GM18526 (cell line): ENCODE results near the gene PTPRN2.

Experiments used
- POLR2A ChIP-seq: IDR thresholded peaks from 3 replicates; pipeline ENCODE4 v1.6.1; 2011; ENCODE audit not compliant: insufficient read length; ENCODE audit errors: extremely low read depth

The PTPRN2 gene

GRCh38 chr7:158320328-158320727 lies 267.3 kb downstream of the PTPRN2 start:
- no peak for TF ChIP-seq POLR2A

GRCh38 chr7:158318511-158318913 lies 269.1 kb downstream of the PTPRN2 start:
- TF ChIP-seq POLR2A: no peak

DNA sequence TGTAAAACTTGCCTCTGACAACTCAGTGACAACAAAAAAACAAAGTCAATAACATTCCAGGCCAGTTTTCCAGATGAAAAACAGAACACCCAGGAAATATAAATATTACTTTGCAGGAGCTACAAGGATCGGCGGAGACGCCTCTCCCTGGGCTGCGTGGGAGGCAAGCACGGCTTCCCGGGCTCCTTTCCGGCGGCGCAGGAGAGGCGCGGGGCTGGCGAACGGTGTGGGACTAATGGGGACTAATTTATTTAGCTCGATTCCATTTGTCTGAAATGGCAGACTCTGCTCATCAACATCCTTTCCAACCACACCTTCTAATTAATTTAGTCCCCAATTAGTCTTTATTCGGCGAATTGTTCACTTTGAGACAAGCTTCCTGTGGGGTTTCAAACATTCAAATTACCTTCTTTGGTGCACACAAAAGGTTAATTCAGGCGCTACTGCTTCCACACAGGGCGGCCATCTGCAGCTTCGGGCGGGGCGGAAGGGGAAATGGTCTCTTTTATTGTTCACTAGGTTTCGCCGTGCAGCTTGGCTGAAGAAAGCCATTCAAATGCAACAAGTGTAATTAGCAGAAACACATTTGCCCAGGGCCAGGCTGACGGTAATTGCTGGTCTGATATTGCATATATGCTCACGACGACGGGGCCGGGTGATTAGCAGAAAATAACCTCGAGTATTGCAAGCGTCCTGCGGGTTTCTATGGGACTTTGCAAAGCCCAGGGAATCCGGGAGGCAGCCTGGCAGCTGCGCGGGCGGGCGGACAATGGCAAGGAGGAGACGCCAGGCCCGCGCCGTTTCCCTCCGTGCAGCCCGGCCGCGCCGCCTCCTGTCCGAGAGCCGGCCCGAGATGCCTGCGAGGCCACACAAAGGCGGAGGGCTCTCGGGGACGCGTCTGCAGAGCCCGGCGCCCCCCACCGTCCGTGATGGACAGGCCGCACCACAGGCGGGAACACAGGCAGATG lies 270.1 kb downstream of the PTPRN2 start:
- no peak for TF ChIP-seq POLR2A

DNA sequence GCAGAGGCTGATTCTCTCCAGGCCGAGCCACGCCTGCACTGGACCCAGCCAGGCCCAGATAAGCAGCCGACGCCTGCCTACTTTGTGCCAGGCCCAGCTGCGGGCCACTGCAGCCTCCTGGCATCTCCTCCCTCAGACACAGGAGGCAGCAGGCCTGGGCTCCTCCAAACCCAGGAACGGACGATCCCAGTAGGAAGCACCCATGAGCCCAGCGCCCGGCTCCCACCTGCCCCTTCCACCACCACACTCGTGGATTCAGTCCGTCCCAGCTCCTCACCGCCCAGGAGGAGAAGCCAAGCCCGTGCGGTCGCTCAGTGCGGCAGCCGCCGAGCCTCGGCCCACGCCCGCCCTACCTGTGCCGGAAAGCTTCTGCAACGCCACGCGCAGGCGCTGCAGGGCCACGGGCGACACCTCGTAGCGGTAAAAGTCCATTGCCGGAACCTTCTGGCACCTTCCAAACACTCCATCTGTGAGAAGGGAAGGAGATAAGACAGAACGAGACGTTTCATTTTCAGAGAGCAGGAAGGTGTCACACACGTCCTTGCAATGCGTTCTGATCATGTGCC lies 271.1 kb downstream of the PTPRN2 start:
- no peak for TF ChIP-seq POLR2A

GRCh38 chr7:158315881-158316280 lies 271.7 kb downstream of the PTPRN2 start:
- no peak for TF ChIP-seq POLR2A

DNA sequence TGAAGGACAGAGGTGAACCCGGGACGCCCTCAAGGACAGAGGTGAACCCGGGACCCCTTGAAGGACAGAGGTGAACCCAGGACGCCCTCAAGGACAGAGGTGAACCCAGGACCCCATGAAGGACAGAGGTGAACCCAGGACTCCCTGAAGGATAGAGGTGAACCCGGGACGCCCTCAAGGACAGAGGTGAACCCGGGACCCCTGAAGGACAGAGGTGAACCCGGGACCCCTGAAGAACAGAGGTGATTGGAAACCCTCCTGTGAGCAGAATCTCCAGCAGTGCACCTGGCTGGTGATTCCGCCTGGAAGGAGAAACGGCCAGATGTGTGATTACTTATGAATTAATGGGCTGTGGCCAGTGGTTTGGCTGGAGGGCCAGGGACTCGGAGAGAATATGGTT lies 272.3 kb downstream of the PTPRN2 start:
- no peak for TF ChIP-seq POLR2A

DNA sequence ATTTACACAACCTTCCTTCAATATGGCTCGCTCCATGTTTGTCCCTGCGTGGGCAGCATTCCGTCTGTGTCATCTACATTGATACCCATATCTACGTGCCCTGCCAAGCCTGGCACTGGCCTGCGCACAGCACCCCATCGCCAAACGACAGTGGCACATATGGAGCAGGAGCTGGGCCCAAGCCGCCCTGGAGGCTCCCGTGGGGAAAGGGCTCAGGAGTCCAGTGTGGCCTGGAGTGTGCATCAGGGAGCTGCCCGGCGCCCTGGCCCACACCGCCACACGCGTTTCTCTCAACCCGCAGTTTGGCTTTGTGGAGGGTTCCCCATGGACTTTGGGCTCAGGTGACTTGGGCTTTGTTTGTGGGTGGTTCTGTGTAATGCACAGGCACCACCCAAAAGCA lies 273.2 kb downstream of the PTPRN2 start:
- no peak for TF ChIP-seq POLR2A

DNA sequence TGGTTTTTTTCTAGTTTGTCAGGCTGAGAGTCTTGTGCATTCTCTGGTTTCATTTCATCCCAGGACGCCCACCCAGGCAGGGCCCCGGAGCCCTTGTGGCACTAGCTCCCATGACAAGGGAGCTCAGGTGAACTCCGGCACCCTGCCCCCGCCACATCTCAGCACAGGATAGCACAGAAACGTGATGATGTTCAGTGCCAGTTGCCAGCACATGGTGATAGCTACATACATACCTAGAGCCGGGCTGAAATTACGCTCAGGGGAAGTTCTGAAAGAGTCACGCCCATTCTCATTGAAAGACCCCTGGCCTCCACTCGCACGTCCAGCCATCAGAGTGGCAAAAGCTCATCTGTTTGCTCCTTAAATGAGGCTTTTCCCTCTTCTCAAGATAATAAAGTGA lies 273.7 kb downstream of the PTPRN2 start:
- no peak for TF ChIP-seq POLR2A

DNA sequence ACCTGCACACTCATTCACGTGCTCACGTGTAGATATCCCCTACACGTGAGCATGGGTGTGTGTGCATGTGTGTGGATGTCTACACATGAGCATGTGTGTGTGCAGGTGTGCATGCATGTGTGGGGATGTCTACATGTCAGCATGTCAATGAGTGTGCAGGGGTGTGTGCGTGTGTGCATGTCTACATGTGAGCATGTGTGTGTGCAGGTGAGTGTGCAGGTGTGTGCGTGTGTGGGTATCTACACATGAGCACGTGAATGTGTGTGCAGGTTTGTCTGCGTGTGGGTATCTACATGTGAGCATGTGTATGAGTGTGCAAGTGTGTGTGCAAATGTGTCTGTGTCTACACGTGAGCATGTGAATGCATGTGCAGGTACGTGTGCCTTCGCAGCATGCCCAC lies 274.8 kb downstream of the PTPRN2 start:
- no peak for TF ChIP-seq POLR2A

- TF ChIP-seq POLR2A: no peak
These were observed 275.8 kb downstream of the PTPRN2 start for GRCh38 chr7:158311791-158312190.

DNA sequence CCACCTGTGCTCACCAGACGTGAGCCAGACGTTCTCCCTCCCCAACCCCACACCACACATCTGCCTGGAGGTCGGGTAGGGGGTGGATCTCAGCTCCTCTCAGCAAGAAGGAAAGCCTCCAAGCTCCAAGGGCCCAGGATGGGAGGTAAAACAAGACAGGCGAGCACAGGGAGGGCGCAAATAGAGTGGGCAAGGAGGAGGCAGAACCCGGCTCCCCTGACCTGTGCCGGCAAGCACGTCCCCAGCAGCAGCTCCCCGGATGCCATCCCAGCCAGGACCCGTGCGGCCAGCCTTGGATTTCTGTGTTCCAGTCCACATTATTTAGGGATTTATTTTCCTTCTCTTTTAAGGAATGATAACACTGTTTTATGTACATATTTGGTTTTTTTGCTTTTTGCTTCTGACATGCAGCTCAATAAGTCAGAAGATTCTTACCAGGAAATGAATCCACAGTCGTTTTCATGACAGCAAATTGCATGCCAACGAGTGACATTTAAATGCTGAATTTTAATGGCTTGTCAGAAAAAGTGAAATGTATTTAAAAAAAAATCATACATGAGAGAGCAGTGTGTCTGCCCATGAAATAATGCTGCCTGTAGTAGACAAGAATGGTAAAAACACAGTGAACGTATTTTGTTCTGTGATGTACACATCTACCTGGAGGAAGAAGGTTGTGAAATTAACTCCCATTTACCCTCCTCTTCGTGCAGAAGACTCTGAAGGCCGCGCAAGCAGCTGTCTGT lies 276.5 kb downstream of the PTPRN2 start:
- no peak for TF ChIP-seq POLR2A

DNA sequence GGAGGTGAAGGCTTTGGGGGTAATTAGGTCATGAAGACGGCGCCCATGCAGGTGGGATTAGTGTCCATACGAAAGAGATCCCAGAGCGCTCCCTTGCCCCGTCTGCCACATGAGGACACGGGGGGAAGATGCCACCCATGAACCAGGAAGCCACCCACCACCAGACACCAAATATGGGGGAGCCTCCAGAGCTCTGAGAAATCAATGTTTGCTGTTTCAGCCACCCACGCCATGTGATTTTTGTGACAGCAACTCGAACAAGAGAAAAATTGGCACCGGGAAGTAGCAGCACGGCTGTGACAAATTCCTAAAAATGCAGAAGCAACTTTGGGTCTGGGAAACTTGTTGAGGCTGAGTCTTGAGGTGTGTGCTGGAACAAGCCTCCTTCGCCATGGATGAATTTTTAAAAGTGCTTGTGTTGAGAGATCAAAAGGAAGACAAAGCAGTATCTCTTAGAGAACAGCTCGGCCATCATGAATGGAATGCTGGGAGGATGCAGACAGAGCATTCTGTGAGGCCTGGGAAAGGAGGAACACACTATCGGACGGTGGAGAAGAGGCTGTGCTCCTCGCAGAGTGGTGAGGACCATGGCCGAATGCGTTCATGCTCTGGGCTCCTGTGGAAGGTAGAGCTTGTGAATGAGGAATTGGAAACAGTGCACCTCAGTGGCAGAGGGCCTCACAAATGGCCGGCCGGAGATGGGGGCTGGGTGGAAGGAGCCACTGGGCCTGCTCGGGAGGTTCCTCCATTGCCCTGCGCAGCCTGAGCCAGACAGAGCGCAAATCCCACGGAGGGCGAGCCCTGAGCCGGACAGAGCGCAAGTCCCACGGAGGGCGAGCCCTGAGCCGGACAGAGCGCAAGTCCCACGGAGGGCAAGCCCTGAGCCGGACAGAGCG lies 277.5 kb downstream of the PTPRN2 start:
- TF ChIP-seq POLR2A: no peak

DNA sequence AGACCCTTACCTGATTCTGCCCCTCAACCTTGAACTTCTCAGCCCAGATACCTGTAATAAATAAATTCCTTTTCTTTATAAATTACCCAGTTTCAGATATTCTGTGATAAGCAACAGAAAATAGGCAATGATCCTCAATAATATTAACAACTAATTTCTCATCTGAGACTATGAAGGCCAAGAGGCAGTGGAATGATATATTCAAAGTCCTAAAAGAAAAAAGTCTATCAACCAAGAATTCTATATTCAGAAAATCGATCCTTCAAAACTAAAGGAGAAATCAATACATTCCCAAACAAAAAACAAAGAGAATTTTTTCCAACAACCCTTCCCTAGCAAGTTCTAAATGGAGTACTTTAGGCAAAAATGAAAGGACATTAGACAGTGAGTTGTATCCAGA lies 279.6 kb downstream of the PTPRN2 start:
- no peak for TF ChIP-seq POLR2A

- no peak for TF ChIP-seq POLR2A
These were observed 284.5 kb downstream of the PTPRN2 start for GRCh38 chr7:158303121-158303520.
